ENCODE results near the gene LCOR. TPM values are rescaled to one million over a fixed set of nuclear protein-coding genes. Genes with fewer than 3 reads are reported as not detected.

Gene LCOR
- total and polyA plus RNA-seq, 2 of the 13 experiments (the other 11 are each of a cell fraction or from before 2014, with no cell fraction given), result 12.4 to 23.7 TPM

DNA sequence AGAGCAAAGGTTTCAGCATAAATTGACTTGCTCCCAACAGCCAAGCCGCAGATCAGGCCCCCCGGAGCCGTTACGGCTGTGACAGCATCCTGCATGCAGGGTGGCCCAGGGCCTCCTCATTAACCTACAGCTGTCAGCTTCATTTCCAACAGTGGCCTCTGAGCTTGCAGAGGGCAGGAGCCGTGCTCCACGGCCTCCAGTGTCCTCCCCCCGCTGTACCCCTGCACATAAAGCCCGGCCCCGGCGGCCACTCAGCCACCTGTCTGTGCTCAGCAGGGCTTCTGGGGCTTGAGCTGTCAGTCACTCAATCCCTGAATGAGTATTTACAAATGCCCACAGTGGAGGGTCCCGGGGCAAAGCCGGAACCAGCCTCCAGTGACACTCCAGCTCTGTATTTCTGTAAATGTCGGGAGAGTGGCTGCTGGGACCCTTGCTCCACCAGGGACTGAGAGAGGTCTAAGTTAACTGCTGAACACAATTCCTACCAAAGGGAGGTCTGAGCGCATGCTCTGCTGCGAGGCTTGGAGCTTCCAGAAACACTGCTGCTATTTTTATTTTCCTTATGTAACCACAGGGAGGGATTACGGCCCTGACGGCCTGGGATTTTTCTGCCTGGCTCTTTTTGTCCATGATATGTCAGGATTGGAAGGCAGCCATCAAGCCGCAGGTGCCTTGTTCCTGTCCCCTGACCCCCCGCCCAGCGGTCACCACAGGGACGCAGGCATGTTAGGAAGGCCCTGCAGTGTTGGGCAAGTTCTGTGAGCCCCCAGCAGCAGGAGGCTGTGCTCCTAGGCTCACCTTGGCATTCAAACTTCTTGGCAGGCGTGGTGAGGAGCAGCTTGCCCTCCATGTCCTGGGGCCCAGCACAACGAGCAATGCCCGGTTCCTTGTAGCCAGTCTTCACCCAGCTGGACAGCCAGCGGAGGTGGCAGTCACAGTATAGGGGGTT is 188.6 kb downstream of the LCOR start (continued):
- TF ChIP-seq, protein P1, sequence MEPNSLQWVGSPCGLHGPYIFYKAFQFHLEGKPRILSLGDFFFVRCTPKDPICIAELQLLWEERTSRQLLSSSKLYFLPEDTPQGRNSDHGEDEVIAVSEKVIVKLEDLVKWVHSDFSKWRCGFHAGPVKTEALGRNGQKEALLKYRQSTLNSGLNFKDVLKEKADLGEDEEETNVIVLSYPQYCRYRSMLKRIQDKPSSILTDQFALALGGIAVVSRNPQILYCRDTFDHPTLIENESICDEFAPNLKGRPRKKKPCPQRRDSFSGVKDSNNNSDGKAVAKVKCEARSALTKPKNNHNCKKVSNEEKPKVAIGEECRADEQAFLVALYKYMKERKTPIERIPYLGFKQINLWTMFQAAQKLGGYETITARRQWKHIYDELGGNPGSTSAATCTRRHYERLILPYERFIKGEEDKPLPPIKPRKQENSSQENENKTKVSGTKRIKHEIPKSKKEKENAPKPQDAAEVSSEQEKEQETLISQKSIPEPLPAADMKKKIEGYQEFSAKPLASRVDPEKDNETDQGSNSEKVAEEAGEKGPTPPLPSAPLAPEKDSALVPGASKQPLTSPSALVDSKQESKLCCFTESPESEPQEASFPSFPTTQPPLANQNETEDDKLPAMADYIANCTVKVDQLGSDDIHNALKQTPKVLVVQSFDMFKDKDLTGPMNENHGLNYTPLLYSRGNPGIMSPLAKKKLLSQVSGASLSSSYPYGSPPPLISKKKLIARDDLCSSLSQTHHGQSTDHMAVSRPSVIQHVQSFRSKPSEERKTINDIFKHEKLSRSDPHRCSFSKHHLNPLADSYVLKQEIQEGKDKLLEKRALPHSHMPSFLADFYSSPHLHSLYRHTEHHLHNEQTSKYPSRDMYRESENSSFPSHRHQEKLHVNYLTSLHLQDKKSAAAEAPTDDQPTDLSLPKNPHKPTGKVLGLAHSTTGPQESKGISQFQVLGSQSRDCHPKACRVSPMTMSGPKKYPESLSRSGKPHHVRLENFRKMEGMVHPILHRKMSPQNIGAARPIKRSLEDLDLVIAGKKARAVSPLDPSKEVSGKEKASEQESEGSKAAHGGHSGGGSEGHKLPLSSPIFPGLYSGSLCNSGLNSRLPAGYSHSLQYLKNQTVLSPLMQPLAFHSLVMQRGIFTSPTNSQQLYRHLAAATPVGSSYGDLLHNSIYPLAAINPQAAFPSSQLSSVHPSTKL (CRISPR knock-in tag; IDR thresholded peaks at IDR 0.05), result no peak
- TF ChIP-seq, protein P2, sequence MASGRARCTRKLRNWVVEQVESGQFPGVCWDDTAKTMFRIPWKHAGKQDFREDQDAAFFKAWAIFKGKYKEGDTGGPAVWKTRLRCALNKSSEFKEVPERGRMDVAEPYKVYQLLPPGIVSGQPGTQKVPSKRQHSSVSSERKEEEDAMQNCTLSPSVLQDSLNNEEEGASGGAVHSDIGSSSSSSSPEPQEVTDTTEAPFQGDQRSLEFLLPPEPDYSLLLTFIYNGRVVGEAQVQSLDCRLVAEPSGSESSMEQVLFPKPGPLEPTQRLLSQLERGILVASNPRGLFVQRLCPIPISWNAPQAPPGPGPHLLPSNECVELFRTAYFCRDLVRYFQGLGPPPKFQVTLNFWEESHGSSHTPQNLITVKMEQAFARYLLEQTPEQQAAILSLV (CRISPR knock-in tag; IDR thresholded peaks at IDR 0.05; ENCODE audit: borderline replicate concordance), result no peak
- TF ChIP-seq MTF1 (CRISPR knock-in tag; IDR thresholded peaks at IDR 0.05) (no peak), SNAPC2 (CRISPR knock-in tag; IDR thresholded peaks at IDR 0.05) (no peak), SUZ12 (IDR thresholded peaks at IDR 0.05; ENCODE audit: low read depth, low read length) (no peak), ETV6 (CRISPR knock-in tag; conservative IDR thresholded peaks at IDR 0.05) (no peak), TBX2 (CRISPR knock-in tag; IDR thresholded peaks at IDR 0.05; ENCODE audit: borderline replicate concordance) (no peak), ZMYM3 (CRISPR knock-in tag; IDR thresholded peaks at IDR 0.05) (peak; percentile 45; the same call in 1 of the 2 replicates), KLF16 (CRISPR knock-in tag; IDR thresholded peaks at IDR 0.05) (no peak), SIX4 (CRISPR knock-in tag; IDR thresholded peaks at IDR 0.05) (no peak), CAMTA2 (CRISPR knock-in tag; IDR thresholded peaks at IDR 0.05; ENCODE audit: borderline replicate concordance) (no peak), ZKSCAN1 (IDR thresholded peaks at IDR 0.05; ENCODE audit: low read length) (no peak), ARID2 (CRISPR knock-in tag; IDR thresholded peaks at IDR 0.05; ENCODE audit: borderline replicate concordance) (no peak), ZFP90 (CRISPR knock-in tag; IDR thresholded peaks at IDR 0.05; ENCODE audit: borderline replicate concordance) (0 out of 2 replicates have a peak, but pooled peaks have one; percentile 51), FOSL1 (CRISPR knock-in tag; IDR thresholded peaks at IDR 0.05; ENCODE audit: borderline replicate concordance) (no peak), TOPORS (CRISPR knock-in tag; IDR thresholded peaks at IDR 0.05) (no peak), BHLHE40 (IDR thresholded peaks at IDR 0.05; ENCODE audit: low read length) (no peak)
- TF ChIP-seq, protein P3, sequence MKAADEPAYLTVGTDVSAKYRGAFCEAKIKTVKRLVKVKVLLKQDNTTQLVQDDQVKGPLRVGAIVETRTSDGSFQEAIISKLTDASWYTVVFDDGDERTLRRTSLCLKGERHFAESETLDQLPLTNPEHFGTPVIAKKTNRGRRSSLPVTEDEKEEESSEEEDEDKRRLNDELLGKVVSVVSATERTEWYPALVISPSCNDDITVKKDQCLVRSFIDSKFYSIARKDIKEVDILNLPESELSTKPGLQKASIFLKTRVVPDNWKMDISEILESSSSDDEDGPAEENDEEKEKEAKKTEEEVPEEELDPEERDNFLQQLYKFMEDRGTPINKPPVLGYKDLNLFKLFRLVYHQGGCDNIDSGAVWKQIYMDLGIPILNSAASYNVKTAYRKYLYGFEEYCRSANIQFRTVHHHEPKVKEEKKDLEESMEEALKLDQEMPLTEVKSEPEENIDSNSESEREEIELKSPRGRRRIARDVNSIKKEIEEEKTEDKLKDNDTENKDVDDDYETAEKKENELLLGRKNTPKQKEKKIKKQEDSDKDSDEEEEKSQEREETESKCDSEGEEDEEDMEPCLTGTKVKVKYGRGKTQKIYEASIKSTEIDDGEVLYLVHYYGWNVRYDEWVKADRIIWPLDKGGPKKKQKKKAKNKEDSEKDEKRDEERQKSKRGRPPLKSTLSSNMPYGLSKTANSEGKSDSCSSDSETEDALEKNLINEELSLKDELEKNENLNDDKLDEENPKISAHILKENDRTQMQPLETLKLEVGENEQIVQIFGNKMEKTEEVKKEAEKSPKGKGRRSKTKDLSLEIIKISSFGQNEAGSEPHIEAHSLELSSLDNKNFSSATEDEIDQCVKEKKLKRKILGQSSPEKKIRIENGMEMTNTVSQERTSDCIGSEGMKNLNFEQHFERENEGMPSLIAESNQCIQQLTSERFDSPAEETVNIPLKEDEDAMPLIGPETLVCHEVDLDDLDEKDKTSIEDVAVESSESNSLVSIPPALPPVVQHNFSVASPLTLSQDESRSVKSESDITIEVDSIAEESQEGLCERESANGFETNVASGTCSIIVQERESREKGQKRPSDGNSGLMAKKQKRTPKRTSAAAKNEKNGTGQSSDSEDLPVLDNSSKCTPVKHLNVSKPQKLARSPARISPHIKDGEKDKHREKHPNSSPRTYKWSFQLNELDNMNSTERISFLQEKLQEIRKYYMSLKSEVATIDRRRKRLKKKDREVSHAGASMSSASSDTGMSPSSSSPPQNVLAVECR (CRISPR knock-in tag; IDR thresholded peaks at IDR 0.05; ENCODE audit: borderline replicate concordance), result peak; percentile 34; the same call in 1 of the 2 replicates
- TF ChIP-seq, protein P4, sequence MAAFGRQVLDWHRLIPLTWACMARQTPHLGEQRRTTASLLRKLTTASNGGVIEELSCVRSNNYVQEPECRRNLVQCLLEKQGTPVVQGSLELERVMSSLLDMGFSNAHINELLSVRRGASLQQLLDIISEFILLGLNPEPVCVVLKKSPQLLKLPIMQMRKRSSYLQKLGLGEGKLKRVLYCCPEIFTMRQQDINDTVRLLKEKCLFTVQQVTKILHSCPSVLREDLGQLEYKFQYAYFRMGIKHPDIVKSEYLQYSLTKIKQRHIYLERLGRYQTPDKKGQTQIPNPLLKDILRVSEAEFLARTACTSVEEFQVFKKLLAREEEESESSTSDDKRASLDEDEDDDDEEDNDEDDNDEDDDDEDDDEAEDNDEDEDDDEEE (CRISPR knock-in tag; IDR thresholded peaks at IDR 0.05), result 0 out of 2 replicates have a peak, but pooled peaks have one; percentile 40
